ENCODE results near the gene MROH7. TPM values are rescaled to one million over a fixed set of nuclear protein-coding genes. Genes with fewer than 3 reads are reported as not detected.

MROH7 gene
- total RNA-seq, result not detected

GRCh38 chr1:54640863-54641836 is at the start of gene MROH7:
Gene MROH7 (plus strand): TSS chr1:54641786. CDS start chr1:54652927, 11,141 bp downstream.

GRCh38 chr1:54623216-54624007 is 18.2 kb upstream of the MROH7 start, which contains the start of gene FAM151A:
Gene FAM151A (minus strand): TSS chr1:54623525. CDS start chr1:54623395, 130 bp downstream.

GRCh38 chr1:54715493-54716298 is 74.1 kb downstream of the MROH7 start, which contains the start of gene TTC4:
Gene TTC4 (plus strand): TSS chr1:54715861. CDS start chr1:54715909, 48 bp downstream.

Other genes with a start within 250 kb of the MROH7 start
- 100 to 1,000 TPM; 101 to 108 TPM for gene SSBP3, start 235.4 kb upstream of the MROH7 start, total RNA-seq
- gene ACOT11, start 93.6 kb upstream of the MROH7 start, total RNA-seq, result under 1 TPM; 0.53 to 0.77 TPM
- not detected for gene FAM151A, start 18.3 kb upstream of the MROH7 start, total RNA-seq
- 10 to 100 TPM; 18.0 to 18.5 TPM for gene TTC4, start 74.1 kb downstream of the MROH7 start, total RNA-seq
- gene PARS2, start 122.7 kb downstream of the MROH7 start, total RNA-seq, result 1 to 10 TPM; 2.7 to 3.0 TPM
- 10 to 100 TPM in 1 of 2 experiments, 1 to 10 TPM in 1; 8.7 to 10.2 TPM for gene TTC22, start 159.5 kb downstream of the MROH7 start, total RNA-seq
- gene DHCR24, start 245.4 kb downstream of the MROH7 start, total RNA-seq, result 10 to 100 TPM; 78.5 to 84.5 TPM

All from activated naive CD4-positive, alpha-beta T cell treated with anti-CD3 and anti-CD28 coated beads, Interleukin-2, amount 10 ng/mL, durations not matched to agents 5 hours and 36 hours (primary cell).